NCI-H2227 treated with DMSO at 0.1 percent for 48 hours (cell line): Measurements from ENCODE around the gene UQCR11.

Experiments used
- DNase-seq: peaks from one replicate; lab custom pipeline; 2025; lab: John Stamatoyannopoulos, UW

Gene UQCR11

GRCh38 chr19:1590641-1591397 is 14.4 kb downstream of the UQCR11 start:
- DNase-seq: peak; percentile 6

- DNase-seq: no peak
Measured at GRCh38 chr19:1587872-1588271, 17.4 kb downstream of the UQCR11 start.

DNA sequence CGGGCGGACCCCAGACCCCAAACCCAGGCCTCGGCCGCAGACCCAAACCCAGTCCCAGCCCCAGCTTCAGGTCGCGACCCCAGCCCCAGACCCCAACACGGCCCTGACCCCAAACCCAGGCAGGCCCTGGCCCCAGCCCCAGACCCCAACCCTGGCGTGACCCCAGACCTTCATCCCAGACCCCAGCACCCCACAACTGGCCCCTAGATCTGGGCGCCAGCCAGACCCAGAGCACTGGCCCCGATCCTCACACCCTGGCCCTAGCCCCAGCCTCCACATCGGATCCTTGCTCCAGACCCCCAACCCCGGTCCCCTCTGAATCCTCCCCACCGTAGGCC is 20.1 kb downstream of the UQCR11 start:
- DNase-seq: no peak

DNA sequence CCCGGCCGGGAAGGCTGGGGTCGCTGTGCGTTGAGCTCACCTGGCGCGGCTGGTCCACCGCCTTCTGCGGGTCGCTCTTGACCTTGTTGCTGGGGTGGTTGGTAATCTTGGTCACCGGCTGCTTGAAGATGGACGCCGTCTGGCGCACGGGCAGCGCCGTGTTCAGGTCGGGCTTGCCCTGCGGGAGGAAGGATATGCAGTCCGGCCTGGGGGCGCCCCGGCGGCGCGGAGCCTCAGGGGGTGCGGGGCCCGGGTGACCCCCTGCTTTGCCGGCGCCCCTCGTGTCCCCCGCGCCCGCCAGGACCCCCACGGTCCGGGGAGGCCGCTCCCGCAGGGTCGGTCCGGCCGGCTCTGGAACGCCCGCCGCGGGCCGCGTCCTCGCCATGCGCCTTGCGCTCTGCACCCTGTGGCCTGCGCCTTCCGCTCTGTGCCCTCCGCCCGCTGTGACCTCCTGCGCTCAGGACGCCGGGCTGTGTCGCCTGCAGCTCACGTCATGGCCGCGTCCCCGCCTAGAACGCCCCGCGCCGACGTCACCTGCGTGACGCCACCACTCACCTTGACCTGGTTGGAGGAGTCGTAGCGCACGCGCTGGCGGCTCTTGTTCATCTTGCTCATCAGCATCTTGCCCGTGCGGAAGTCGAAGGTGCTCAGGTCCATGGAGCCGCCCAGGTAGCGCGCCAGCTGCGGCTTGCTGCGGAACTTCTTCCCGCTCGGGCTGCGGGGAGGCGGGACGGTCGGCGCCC is 20.6 kb downstream of the UQCR11 start:
- no peak for DNase-seq

DNA sequence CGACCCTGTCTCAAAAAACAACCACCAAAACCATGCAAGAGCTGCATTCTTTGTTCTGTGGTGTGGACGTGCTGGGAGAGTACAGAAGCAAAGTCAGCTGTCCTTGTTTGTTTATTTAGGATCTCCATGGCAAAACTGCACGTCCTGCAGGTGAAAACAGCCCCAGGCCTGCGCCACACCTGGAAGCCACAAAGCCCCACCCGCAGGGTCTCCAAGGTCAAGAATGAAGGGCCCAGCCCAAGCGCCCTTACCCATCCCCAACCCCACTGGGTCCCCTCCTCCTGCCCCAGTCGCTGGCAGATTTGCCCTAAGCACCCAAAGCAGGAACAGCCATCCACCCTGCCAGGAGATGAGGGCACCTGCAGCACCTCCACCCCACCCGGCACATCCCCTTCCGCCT is 23.1 kb downstream of the UQCR11 start:
- DNase-seq: no peak

GRCh38 chr19:1580957-1581356 is 24.3 kb downstream of the UQCR11 start:
- DNase-seq: no peak

- no peak for DNase-seq
Measured at GRCh38 chr19:1580382-1580781, 24.9 kb downstream of the UQCR11 start.

- no peak for DNase-seq
Measured at GRCh38 chr19:1579222-1579621, 26.0 kb downstream of the UQCR11 start.

- no peak for DNase-seq
Measured at GRCh38 chr19:1577929-1578618, 27.2 kb downstream of the UQCR11 start.

- DNase-seq: no peak
Measured at GRCh38 chr19:1577090-1577928, 28.0 kb downstream of the UQCR11 start.

- DNase-seq: no peak
Measured at GRCh38 chr19:1576242-1577089, 28.8 kb downstream of the UQCR11 start.

GRCh38 chr19:1575323-1576241 is 29.7 kb downstream of the UQCR11 start:
- no peak for DNase-seq

DNA sequence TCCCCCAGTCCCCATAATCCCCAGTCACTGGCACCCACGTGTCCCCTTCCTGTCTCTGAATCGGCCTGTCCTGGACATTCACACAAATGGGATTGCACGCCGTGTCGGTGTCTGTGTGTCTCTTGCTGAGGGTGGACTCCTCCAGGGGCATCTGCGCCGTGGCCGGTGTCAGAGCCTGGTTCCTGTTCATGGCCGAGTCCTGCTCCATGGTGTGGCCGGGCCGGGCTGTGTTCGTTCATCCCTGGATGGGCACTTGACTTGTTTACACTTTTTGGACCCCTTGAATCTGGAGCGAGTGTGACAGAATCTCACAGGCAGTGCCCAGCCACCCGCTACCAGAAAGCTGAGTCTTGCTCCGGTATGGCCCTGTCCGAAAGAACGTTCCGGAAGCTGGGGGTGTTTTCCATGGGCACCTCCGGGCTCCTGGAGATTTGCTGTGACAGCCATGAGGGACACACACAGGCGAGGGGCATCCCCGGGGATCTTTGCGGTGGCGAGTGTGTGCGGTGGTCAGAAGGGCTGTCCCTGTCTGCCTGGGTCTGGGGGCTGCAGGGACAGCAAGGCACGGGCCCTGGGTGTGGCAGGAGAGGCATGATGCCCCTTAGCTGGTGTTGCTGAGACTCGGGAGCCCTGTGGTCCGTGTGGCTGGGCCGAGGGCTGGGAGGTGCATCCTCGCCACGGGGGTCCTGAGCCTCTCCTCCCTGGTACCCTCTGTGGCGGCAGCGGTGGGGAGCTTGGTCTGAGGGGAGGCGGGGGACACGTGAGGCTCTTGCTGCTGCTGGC is 30.7 kb downstream of the UQCR11 start:
- DNase-seq: no peak

GRCh38 chr19:1572795-1573194 is 32.5 kb downstream of the UQCR11 start:
- DNase-seq: no peak

GRCh38 chr19:1571358-1571757 is 33.9 kb downstream of the UQCR11 start:
- no peak for DNase-seq

DNA sequence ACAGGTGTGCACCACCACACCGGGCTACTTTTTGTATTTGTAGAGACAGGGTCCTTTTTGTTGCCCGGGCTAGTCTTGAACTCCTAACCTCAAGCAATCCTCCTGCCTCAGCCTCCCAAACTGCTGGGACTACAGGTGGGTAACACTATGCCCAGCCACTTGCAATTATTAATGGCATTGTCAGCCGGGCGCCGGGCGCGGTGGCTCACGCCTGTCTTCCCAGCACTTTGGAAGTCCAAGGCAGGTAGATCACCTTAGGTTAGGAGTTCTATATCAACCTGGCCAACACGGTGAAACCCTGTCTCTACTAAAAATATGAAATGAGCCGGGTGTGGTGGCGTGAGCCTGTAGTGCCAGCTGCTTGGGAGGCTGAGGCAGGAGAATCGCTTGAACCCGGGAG is 34.4 kb downstream of the UQCR11 start:
- no peak for DNase-seq

- no peak for DNase-seq
Measured at GRCh38 chr19:1569997-1570396, 35.3 kb downstream of the UQCR11 start.

GRCh38 chr19:1568320-1569019 is 36.8 kb downstream of the UQCR11 start, which contains the start of gene MEX3D:
Gene MEX3D, minus strand, starts transcription at chr19:1568325. Its CDS starts 267 bp downstream, at chr19:1568058.
- DNase-seq: peak; percentile 55

- no peak for DNase-seq
Measured at GRCh38 chr19:1567848-1568227, 37.4 kb downstream of the UQCR11 start.
